Mesothelial cell of epicardium (in vitro differentiated cells): ENCODE results near the gene PIAS2. TPM values are rescaled to one million over a fixed set of nuclear protein-coding genes. Genes with fewer than 3 reads are reported as not detected.

Experiments
- DNase-seq, 2 experiments: peaks; one replicate each; pipeline ENCODE4 v3.0.0; 2021; ENCODE audit warnings: low spot score in 2 of 2; ENCODE audit not compliant: unreplicated experiment in 2 of 2
- H3K27ac Mint-ChIP-seq: 2 replicates; pipeline ENCODE4 v1.8.0; 2021; ENCODE audit warnings: mixed read lengths
- H3K27me3 Mint-ChIP-seq: 2 replicates; pipeline ENCODE4 v1.8.0; 2021; ENCODE audit warnings: low read depth, mixed read lengths
- H3K36me3 Mint-ChIP-seq: 2 replicates; pipeline ENCODE4 v1.8.0; 2021; ENCODE audit warnings: mixed read lengths
- H3K4me1 Mint-ChIP-seq: 2 replicates; pipeline ENCODE4 v1.8.0; 2021; ENCODE audit warnings: mixed read lengths
- H3K4me3 Mint-ChIP-seq: 2 replicates; pipeline ENCODE4 v1.8.0; 2021; ENCODE audit warnings: mild to moderate bottlenecking, moderate library complexity, mixed read lengths
- H3K9me3 Mint-ChIP-seq: 2 replicates; pipeline ENCODE4 v1.8.0; 2021; ENCODE audit warnings: mixed read lengths
- total RNA-seq: library from RNA; stranded (reverse); gene quantifications from 3 replicates; pipeline ENCODE4 v1.2.1, GENCODE V29; 2021
- TF ChIP-seq, protein P1 (sequence below): fragments of 200-600 bp; sonication (generic); IDR thresholded peaks from one replicate; pipeline ENCODE4 v1.5.0; 2021; ENCODE audit warnings: antibody characterized with exemption; ENCODE audit not compliant: unreplicated experiment

The PIAS2 gene
- total RNA-seq, 1 donor from 2014 or later, result 55.7 TPM

DNA sequence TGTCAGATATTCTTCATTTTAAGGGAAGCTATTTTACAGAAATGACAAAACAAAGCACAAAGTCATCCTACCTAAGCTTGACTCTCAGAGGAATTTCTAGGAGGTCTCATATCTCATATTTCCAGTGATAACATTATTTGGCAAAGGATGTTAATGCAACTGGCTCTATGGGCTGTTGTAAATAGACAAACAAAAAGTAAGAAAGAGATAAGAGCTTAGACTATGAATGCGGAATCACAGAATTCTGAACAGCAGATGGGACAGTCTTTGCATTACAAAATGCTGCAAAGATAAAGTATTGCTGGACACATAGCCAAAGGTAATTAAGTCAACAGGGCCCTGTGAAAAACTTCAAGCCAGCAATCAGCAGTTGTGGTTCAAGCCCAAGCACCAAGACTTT lies 23.9 kb downstream of the PIAS2 start:
- Mint-ChIP-seq H3K27me3 (no peaks in the 10 kb centered on the region), H3K36me3 (peaks cover 35% of the 10 kb centered on the region), H3K4me1 (peaks cover 10% of the 10 kb centered on the region), H3K4me3 (no peak overlapping the region), H3K27ac (no peak overlapping the region), H3K9me3 (peaks cover 23% of the 10 kb centered on the region)
- no peak for DNase-seq
- TF ChIP-seq, protein P1, sequence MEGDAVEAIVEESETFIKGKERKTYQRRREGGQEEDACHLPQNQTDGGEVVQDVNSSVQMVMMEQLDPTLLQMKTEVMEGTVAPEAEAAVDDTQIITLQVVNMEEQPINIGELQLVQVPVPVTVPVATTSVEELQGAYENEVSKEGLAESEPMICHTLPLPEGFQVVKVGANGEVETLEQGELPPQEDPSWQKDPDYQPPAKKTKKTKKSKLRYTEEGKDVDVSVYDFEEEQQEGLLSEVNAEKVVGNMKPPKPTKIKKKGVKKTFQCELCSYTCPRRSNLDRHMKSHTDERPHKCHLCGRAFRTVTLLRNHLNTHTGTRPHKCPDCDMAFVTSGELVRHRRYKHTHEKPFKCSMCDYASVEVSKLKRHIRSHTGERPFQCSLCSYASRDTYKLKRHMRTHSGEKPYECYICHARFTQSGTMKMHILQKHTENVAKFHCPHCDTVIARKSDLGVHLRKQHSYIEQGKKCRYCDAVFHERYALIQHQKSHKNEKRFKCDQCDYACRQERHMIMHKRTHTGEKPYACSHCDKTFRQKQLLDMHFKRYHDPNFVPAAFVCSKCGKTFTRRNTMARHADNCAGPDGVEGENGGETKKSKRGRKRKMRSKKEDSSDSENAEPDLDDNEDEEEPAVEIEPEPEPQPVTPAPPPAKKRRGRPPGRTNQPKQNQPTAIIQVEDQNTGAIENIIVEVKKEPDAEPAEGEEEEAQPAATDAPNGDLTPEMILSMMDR, result no peak

DNA sequence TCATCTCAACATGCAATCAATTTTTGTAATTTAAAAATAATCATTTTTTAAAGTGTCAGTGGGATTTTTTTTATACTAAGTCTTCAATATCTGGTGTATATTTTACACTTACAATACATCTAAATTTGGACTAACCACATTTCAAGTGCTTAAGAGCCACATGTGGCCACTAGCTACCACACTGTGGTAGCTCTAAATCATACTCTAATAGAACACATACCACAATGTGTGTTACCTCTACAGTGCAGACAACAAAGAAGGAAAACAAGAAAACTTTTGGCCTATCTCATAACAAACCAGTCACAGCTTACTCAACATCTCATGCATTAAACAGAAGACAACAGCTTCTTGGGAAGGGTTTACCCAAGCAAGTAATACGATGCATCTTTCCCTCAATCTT lies 24.5 kb downstream of the PIAS2 start:
- H3K4me3 Mint-ChIP-seq, result no peak overlapping the region
- H3K27me3 Mint-ChIP-seq, result no peaks in the 10 kb centered on the region
- peaks cover 40% of the 10 kb centered on the region for H3K36me3 Mint-ChIP-seq
- H3K27ac Mint-ChIP-seq, result no peak overlapping the region
- H3K4me1 Mint-ChIP-seq, result peaks cover 10% of the 10 kb centered on the region
- TF ChIP-seq, protein P1, result no peak
- H3K9me3 Mint-ChIP-seq, result peaks cover 27% of the 10 kb centered on the region
- no peak for DNase-seq

DNA sequence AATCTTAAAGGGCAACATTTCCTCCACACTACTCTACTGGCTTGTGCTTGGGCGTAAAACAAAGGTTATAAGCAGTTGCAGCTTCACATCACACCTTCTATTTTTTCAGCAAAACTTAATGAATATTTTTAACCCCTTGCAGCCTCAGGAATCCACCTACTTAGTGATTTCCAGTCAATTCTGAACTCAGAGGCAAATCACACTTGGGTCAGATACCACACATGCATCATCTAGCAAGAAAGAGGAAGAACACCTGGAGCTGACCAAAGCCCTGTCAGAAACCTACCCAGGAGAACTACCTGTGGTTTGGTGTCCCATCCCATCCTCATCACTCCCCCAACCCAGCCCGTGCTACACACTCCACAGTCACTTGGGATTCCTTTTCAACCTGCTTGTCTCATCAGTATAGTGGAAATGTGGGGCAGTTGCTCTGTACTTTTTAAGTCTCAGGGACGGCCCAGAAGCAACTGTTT lies 25.5 kb downstream of the PIAS2 start:
- H3K27ac Mint-ChIP-seq, result no peak overlapping the region

DNA sequence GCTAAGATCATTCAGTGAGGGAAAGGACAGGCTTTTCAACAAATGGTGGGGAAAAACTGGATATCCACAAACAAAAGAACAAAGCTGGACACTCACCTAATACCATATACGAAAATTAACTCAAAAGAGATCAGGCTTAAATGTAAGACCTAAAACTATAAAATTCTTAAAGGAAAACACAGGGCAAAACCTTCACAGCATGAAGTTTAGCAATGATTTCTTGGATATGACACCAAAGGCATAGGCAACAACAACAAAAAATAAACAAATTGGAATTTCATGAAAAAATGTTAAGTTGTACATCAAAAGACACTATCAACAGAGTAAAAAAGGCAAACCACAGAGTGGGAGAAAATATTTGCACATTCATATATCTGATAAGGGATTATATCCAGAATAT lies 28.3 kb downstream of the PIAS2 start:
- H3K27ac Mint-ChIP-seq, result no peak overlapping the region
- no peak overlapping the region for H3K4me3 Mint-ChIP-seq
- H3K4me1 Mint-ChIP-seq, result peaks cover 5% of the 10 kb centered on the region
- H3K27me3 Mint-ChIP-seq, result no peaks in the 10 kb centered on the region
- H3K9me3 Mint-ChIP-seq, result peaks cover 35% of the 10 kb centered on the region
- TF ChIP-seq, protein P1, result no peak
- no peak for DNase-seq
- peaks cover 45% of the 10 kb centered on the region for H3K36me3 Mint-ChIP-seq

More for the DNA sequence above, 25.5 kb downstream of the PIAS2 start:
- Mint-ChIP-seq H3K27me3 (no peaks in the 10 kb centered on the region), H3K4me3 (no peak overlapping the region), H3K9me3 (peaks cover 35% of the 10 kb centered on the region), H3K36me3 (peaks cover 47% of the 10 kb centered on the region), H3K4me1 (peaks cover 5% of the 10 kb centered on the region)
- DNase-seq, result no peak
- TF ChIP-seq, protein P1, result no peak

GRCh38 chr18:46886893-46887292 lies 30.4 kb downstream of the PIAS2 start:
- Mint-ChIP-seq H3K9me3 (peaks cover 35% of the 10 kb centered on the region), H3K36me3 (peaks cover 44% of the 10 kb centered on the region), H3K4me1 (peaks cover 3% of the 10 kb centered on the region), H3K4me3 (no peak overlapping the region), H3K27ac (no peak overlapping the region), H3K27me3 (no peaks in the 10 kb centered on the region)
- TF ChIP-seq, protein P1, result no peak
- DNase-seq, result no peak

GRCh38 chr18:46883180-46883579 lies 34.1 kb downstream of the PIAS2 start:
- H3K27me3 Mint-ChIP-seq, result no peaks in the 10 kb centered on the region
- H3K9me3 Mint-ChIP-seq, result peaks cover 24% of the 10 kb centered on the region
- H3K27ac Mint-ChIP-seq, result no peak overlapping the region
- H3K4me3 Mint-ChIP-seq, result no peak overlapping the region
- no peak for DNase-seq
- H3K4me1 Mint-ChIP-seq, result peaks cover 3% of the 10 kb centered on the region
- TF ChIP-seq, protein P1, result no peak
- H3K36me3 Mint-ChIP-seq, result peaks cover 35% of the 10 kb centered on the region
